ENCODE measurements around the gene SF3A1.

SF3A1 gene

DNA sequence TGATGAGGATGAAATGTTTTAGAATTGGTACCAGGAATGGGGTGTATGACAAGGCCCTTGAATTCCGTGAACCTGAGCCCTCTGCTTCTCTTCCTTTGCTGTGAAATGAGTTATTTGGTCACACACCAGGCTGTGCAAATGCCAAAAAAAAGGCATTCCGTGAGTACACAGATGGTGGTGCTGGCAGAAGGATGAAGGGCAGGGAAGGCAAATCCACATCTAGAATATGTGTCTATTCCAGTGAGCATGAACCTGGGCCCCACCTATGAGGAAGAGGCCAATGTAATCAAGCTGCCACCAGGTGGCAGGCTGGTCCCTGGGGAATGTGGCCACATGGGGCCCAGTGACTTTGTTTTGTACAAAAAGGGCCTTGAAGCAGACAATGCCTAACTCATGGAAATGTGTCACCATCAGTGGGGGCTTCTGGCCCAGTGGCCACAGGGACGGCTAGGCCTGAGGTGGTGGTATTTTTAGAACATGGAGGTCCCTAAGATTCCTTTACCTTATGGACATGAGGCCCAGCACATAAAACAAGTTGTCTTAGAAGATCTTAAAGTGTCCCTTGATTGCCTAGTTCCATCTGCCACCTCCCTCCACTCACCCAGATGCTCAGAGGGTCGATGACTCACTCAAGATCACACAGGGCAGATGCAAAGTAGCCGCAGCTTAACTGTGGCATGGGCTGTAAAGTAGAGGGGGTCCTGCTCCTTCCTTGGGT, 34.4 kb upstream of the SF3A1 start:
- FAIRE-seq (peak; percentile 93), DNase-seq (ENCODE audit: extremely low spot score, insufficient read length, low read depth) (peak; percentile 62)

DNA sequence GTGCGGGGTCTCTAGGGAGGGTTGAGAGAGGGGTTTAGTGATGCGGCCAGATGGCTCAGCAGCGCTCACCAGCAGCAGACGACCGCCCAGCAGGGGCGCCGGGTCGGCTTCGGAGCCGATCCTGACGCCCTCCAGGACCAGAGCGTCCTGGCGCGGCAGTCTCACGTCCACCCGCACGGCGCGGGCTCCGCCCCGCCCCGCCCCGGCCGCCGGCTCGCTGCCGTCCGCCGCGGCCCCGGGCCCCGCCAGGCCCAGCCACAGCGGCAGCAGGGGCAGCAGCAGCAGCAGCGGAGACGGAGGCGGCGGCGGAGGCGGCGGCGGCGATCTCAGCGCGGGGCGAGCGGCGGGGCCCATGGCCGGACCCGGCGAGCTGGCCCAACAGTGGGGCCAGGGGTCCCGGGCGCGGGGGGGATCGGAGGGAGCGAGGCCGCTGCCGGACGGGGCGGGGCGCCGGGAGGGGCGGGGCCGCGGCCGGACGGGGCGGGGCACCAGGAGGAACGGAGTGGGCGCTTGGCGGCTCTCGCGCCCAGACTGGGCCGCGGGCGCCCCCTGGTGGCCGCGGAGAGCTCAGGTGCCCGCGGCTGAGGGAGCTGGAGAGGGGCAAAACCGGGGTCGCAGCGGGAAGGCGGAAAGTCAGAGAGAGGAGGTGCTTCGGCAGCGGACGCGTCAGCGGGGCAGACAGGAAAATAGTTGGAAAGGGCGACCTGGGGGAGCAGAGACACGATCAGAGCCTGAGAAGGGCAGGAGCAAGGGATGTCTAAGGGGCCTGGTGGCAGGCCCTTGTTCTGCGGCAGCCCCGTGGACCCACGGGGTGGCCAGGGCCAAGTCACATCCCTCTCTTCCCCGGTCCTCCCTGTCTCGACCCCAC, 30.5 kb upstream of the SF3A1 start, which contains the start of gene RNF215:
Gene RNF215 (minus strand): TSS at position 452 of the 868 bp plus-strand sequence. CDS start 98 bp downstream, at position 354.
- DNase-seq (ENCODE audit: extremely low spot score, insufficient read length, low read depth), result peak; percentile 89
- FAIRE-seq, result peak; percentile 74

GRCh38 chr22:30386608-30386959, 29.9 kb upstream of the SF3A1 start:
- no peak for FAIRE-seq
- no peak for DNase-seq (ENCODE audit: extremely low spot score, insufficient read length, low read depth)

DNA sequence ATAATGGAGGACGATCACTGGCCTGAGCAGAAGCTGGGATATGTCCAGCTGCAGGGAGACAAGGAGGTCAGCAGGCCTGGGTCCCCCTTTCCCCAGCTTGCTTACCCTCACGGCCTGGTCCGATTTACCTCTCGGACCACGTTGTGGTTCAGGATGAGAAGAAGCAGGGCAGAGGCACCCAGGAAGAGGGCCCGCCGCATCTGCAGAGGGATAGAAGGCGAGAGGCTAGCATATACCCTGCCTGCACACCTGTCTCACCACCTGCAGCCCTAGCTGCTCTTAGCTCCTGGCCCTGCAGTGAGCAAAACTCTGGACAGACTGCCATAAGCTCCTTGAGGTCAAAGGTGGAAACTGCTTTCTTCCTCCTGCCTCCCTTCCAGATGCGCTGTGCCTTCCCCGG, 29.2 kb upstream of the SF3A1 start:
- FAIRE-seq (no peak), DNase-seq (ENCODE audit: extremely low spot score, insufficient read length, low read depth) (no peak)

GRCh38 chr22:30383061-30383460, 26.4 kb upstream of the SF3A1 start:
- no peak for DNase-seq (ENCODE audit: extremely low spot score, insufficient read length, low read depth)
- no peak for FAIRE-seq

GRCh38 chr22:30382340-30382739, 25.6 kb upstream of the SF3A1 start:
- FAIRE-seq, result no peak
- DNase-seq (ENCODE audit: extremely low spot score, insufficient read length, low read depth), result no peak

GRCh38 chr22:30381264-30381663, 24.6 kb upstream of the SF3A1 start:
- DNase-seq (ENCODE audit: extremely low spot score, insufficient read length, low read depth) (no peak), FAIRE-seq (no peak)

GRCh38 chr22:30380011-30380410, 23.3 kb upstream of the SF3A1 start:
- DNase-seq (ENCODE audit: extremely low spot score, insufficient read length, low read depth), result no peak
- FAIRE-seq, result no peak

DNA sequence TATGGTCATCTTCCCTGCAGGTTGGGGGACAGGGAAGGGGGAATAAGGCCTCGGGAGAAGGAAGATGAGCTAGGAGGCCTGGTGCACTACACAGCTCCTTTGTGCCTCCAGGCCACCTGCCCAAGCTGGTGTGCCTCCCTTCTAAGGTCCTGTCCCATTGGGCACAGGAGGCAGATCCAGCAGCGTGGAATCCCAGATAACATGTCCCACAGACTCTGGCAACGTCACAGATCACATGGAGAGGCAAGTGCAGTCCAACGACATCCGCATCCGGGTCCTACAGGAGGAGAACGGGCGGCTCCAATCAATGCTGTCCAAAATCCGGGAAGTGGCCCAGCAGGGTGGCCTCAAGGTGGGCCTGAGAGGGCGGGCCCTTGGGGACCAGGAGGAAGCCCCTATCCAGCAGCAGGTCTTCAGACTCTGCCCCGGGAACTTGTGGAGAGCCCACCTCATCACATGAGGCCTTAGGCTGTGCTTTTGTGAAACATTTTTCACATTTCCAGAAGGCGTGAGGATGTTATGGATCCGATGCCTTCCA, 18.7 kb upstream of the SF3A1 start:
- FAIRE-seq, result no peak
- DNase-seq (ENCODE audit: extremely low spot score, insufficient read length, low read depth), result no peak

DNA sequence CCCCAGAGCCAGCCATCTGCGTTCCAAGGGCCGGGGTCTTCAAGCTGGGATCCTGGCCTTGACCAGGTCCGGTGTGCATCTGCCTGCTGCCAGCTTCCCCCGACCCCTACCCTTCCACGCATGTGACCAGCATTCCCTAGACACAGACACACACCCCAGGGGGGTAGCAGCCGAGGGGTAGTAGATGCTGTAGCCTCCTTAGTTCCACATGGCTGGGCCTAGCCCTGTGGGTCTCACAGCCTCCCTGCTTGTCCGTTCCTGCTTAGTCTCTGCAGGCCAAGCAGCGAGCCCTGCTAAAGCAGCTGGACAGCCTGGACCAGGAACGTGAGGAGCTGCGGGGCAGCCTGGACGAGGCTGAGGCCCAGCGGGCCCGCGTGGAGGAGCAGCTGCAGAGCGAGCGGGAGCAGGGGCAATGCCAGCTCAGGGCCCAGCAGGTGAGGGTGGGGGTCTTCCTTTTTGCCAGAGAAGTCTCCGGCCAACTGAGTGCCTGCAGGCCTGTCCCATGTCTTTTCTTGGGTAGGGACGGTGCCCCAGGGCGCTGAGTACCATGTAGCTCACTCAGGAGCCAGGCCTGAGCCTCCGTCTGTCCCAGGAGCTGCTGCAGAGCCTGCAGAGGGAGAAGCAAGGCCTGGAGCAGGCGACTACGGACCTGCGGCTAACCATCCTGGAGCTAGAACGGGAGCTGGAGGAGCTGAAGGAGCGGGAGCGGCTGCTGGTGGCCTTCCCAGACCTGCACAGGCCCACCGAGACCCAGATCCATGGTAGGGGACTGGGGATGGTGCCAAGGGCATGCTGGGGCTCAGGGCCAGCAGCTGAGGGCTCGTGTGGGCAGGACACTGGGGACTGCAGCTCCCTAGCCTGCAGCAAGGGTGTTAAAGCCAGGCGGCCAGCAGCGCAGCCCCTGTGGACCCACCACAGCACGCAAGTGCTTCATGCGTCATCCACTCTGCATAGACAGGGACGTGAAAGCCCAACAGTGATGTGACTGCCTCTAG, 16.9 kb upstream of the SF3A1 start:
- DNase-seq (ENCODE audit: extremely low spot score, insufficient read length, low read depth) (no peak), FAIRE-seq (no peak)

GRCh38 chr22:30372915-30373314, 16.2 kb upstream of the SF3A1 start:
- FAIRE-seq (no peak), DNase-seq (ENCODE audit: extremely low spot score, insufficient read length, low read depth) (no peak)

- FAIRE-seq, result no peak
- DNase-seq (ENCODE audit: extremely low spot score, insufficient read length, low read depth), result no peak
Measured at GRCh38 chr22:30371981-30372380, 15.3 kb upstream of the SF3A1 start.

- no peak for DNase-seq (ENCODE audit: extremely low spot score, insufficient read length, low read depth)
- FAIRE-seq, result no peak
Measured at GRCh38 chr22:30371321-30371720, 14.6 kb upstream of the SF3A1 start.

DNA sequence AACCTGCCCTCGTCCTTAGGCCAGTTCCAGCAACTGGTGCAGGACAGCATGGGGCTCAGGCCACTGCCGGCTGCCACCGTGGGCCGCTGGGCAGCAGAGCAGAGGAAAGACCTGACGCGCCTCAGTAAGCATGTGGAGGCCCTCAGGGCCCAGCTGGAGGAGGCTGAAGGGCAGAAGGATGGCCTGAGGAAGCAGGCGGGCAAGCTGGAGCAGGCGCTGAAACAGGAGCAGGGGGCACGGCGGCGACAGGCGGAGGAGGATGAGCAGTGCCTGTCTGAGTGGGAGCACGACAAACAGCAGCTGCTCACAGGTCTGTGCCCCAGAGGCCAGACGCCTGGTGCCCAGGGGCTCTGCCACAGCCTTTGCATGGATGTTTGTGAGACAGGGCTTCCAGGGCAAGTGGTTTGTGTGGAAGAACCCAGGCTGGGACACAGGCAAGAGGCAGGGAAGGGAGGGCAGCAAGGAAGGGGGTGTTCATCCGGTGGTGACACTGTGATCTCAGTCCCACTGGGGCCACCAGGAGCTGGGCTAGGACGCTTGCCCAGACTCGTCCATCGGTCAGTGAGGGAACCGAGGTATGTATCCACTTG, 14.0 kb upstream of the SF3A1 start:
- no peak for FAIRE-seq

GRCh38 chr22:30368420-30368819, 11.7 kb upstream of the SF3A1 start:
- DNase-seq (ENCODE audit: extremely low spot score, insufficient read length, low read depth), result no peak
- no peak for FAIRE-seq

More for the DNA sequence above, 14.0 kb upstream of the SF3A1 start:
- no peak for DNase-seq (ENCODE audit: extremely low spot score, insufficient read length, low read depth)

- DNase-seq (ENCODE audit: extremely low spot score, insufficient read length, low read depth) (no peak), FAIRE-seq (no peak)
Measured at GRCh38 chr22:30365891-30366290, 9.2 kb upstream of the SF3A1 start.

GRCh38 chr22:30362651-30363281, 6.1 kb upstream of the SF3A1 start:
- DNase-seq (ENCODE audit: extremely low spot score, insufficient read length, low read depth), result no peak
- no peak for FAIRE-seq

- FAIRE-seq, result no peak
Measured at GRCh38 chr22:30361916-30362650, 5.4 kb upstream of the SF3A1 start.

More at GRCh38 chr22:30361916-30362650, 5.4 kb upstream of the SF3A1 start:
- no peak for DNase-seq (ENCODE audit: extremely low spot score, insufficient read length, low read depth)
